H1 (cell line): ENCODE data around the gene C4B. TPM values are rescaled to one million over a fixed set of nuclear protein-coding genes. Genes with fewer than 3 reads are reported as not detected.

ENCODE experiments used
- CTCF ChIA-PET: fragments of 300-600 bp; sonication (Branson Sonifier 250); formaldehyde crosslinking; loops from one replicate; lab custom pipeline; 2021; ENCODE audit not compliant: partially characterized antibody; lab: Charles Lee
- POLR2A ChIA-PET: fragments of 300-600 bp; sonication (Branson Sonifier 250); formaldehyde crosslinking; loops from one replicate; lab custom pipeline; 2021; ENCODE audit warnings: inconsistent platforms; ENCODE audit not compliant: partially characterized antibody; lab: Charles Lee
- DNase-seq, 2 experiments: peaks; one replicate each; pipeline versions ENCODE4 v3.0.0 to v3.0.0-alpha.2; 2010 to 2022; ENCODE audit warnings: low spot score in 2 of 2, low read depth in 1 of 2, mixed read lengths in 1 of 2
- FAIRE-seq: peaks from 2 replicates; lab custom pipeline; 2011; peaks lifted over from hg19 to GRCh38; lab: Jason Lieb, UNC
- H2AFZ ChIP-seq: 2 replicates; pipeline ENCODE4 v1.8.1; 2012; ENCODE audit warnings: low read length, inconsistent platforms
- H2AK5ac ChIP-seq: 2 replicates; pipeline ENCODE4 v1.6.1; 2013; ENCODE audit warnings: low read depth, low read length
- H2BK120ac ChIP-seq: replicated peaks from 2 replicates; pipeline ENCODE3; 2013; ENCODE audit warnings: low read depth, low read length, inconsistent platforms
- H2BK12ac ChIP-seq: 2 replicates; pipeline ENCODE4 v1.6.1; 2013; ENCODE audit warnings: low read depth, low read length
- H2BK15ac ChIP-seq: 2 replicates; pipeline ENCODE4 v1.6.1; 2013; ENCODE audit warnings: low read length
- H2BK20ac ChIP-seq: 2 replicates; pipeline ENCODE4 v1.6.1; 2013; ENCODE audit warnings: low read length
- H2BK5ac ChIP-seq: 2 replicates; pipeline ENCODE4 v1.6.1; 2013; ENCODE audit warnings: low read depth, low read length
- H3K14ac ChIP-seq: 2 replicates; pipeline ENCODE4 v1.6.1; 2013; ENCODE audit warnings: inconsistent platforms; ENCODE audit not compliant: insufficient read length
- H3K18ac ChIP-seq: 2 replicates; pipeline ENCODE4 v1.6.1; 2013; ENCODE audit warnings: low read length; ENCODE audit errors: extremely low read depth
- H3K23ac ChIP-seq: 2 replicates; pipeline ENCODE4 v1.6.1; 2013; ENCODE audit warnings: inconsistent platforms; ENCODE audit not compliant: insufficient read length
- H3K23me2 ChIP-seq: 2 replicates; pipeline ENCODE4 v1.6.1; 2013; ENCODE audit warnings: low read depth, low read length
- H3K27ac ChIP-seq: 2 replicates; pipeline ENCODE4 v1.6.1; 2011; ENCODE audit warnings: low read depth, low read length, inconsistent platforms
- H3K27me3 ChIP-seq, 4 experiments: replicated peaks in 1 of 4; 1 replicate in 1 of 4; 2 replicates in 3 of 4; pipeline versions ENCODE4 v1.6.1 to v1.8.1; 2011 to 2013; ENCODE audit warnings: low read length in 3 of 4, mild to moderate bottlenecking in 3 of 4, inconsistent platforms in 2 of 4, mixed read lengths in 2 of 4, moderate library complexity in 1 of 4; ENCODE audit not compliant: control insufficient read depth in 3 of 4, insufficient read depth in 3 of 4; ENCODE audit errors: extremely low read depth in 1 of 4
- H3K36me3 ChIP-seq, 4 experiments: 2 replicates each; pipeline versions ENCODE4 v1.6.1 to v1.8.1; 2011 to 2013; ENCODE audit warnings: mild to moderate bottlenecking in 4 of 4, low read length in 3 of 4, moderate library complexity in 2 of 4, control low read depth in 1 of 4, inconsistent platforms in 1 of 4; ENCODE audit not compliant: insufficient read depth in 4 of 4, control insufficient read depth in 2 of 4
- H3K4ac ChIP-seq: replicated peaks from 2 replicates; pipeline ENCODE3; 2013; ENCODE audit warnings: low read length, low read depth, mixed read lengths, inconsistent platforms; ENCODE audit not compliant: insufficient read length
- H3K4me1 ChIP-seq, 4 experiments: replicated peaks in 1 of 4; 1 replicate in 1 of 4; 2 replicates in 3 of 4; pipeline versions ENCODE4 v1.6.1 to v1.8.1; 2011 to 2013; ENCODE audit warnings: low read length in 3 of 4, inconsistent platforms in 2 of 4, mixed read lengths in 1 of 4; ENCODE audit not compliant: insufficient read depth in 4 of 4, control insufficient read depth in 3 of 4
- H3K4me2 ChIP-seq, 2 experiments: 2 replicates each; pipeline versions ENCODE4 v1.6.1 to v1.8.1; 2011 to 2013; ENCODE audit warnings: low read depth in 2 of 2, low read length in 2 of 2, control low read depth in 1 of 2, inconsistent platforms in 1 of 2, mild to moderate bottlenecking in 1 of 2; ENCODE audit not compliant: insufficient read depth in 1 of 2
- H3K4me3 ChIP-seq, 4 experiments: fragments of 200-600, 300-600 bp in 1 of 4; sonication (generic), shearing (Covaris generic), sonication (Bioruptor Twin) in 1 of 4; 2 replicates each; pipeline versions ENCODE4 v1.5.1 to v1.8.1; 2011 to 2016; ENCODE audit warnings: low read length in 4 of 4, low read depth in 3 of 4, control low read depth in 2 of 4, inconsistent platforms in 2 of 4, mild to moderate bottlenecking in 2 of 4, mixed read lengths in 1 of 4, moderate library complexity in 1 of 4; ENCODE audit not compliant: insufficient read depth in 2 of 4; ENCODE audit errors: extremely low read depth in 1 of 4
- H3K56ac ChIP-seq: replicated peaks from 2 replicates; pipeline ENCODE3; 2013; ENCODE audit warnings: low read depth, mild to moderate bottlenecking, mixed read lengths, low read length, inconsistent platforms; ENCODE audit not compliant: insufficient read length
- H3K79me1 ChIP-seq: 2 replicates; pipeline ENCODE4 v1.6.1; 2013; ENCODE audit warnings: low read depth, low read length, control low read depth
- H3K79me2 ChIP-seq, 2 experiments: 2 replicates each; pipeline versions ENCODE4 v1.6.1 to v1.8.1; 2012 to 2013; ENCODE audit warnings: low read length in 2 of 2, mild to moderate bottlenecking in 2 of 2, inconsistent platforms in 1 of 2; ENCODE audit not compliant: insufficient read depth in 2 of 2, control insufficient read depth in 1 of 2
- H3K9ac ChIP-seq, 4 experiments: replicated peaks in 1 of 4; 1 replicate in 1 of 4; 2 replicates in 3 of 4; pipeline versions ENCODE4 v1.6.1 to v1.8.1; 2011 to 2013; ENCODE audit warnings: low read depth in 3 of 4, low read length in 3 of 4, control low read depth in 2 of 4, mild to moderate bottlenecking in 2 of 4, moderate library complexity in 2 of 4, inconsistent platforms in 1 of 4; ENCODE audit errors: extremely low read depth in 1 of 4
- H3K9me3 ChIP-seq, 2 experiments: 2 replicates each; pipeline versions ENCODE4 v1.6.1 to v1.8.1; 2012 to 2013; ENCODE audit warnings: mild to moderate bottlenecking in 2 of 2, moderate library complexity in 2 of 2, control low read depth in 1 of 2, inconsistent platforms in 1 of 2, low read depth in 1 of 2, low read length in 1 of 2, mixed read lengths in 1 of 2; ENCODE audit not compliant: insufficient read depth in 2 of 2
- H4K20me1 ChIP-seq, 2 experiments: replicated peaks in 1 of 2; 2 replicates each; pipeline versions ENCODE3 to v1.8.1; 2011 to 2013; ENCODE audit warnings: inconsistent platforms in 2 of 2, low read length in 2 of 2, mild to moderate bottlenecking in 1 of 2; ENCODE audit not compliant: insufficient read depth in 2 of 2, control insufficient read depth in 1 of 2
- H4K5ac ChIP-seq: 2 replicates; pipeline ENCODE4 v1.6.1; 2013; ENCODE audit warnings: low read length, low read depth, mixed read lengths, inconsistent platforms; ENCODE audit not compliant: insufficient read length
- H4K8ac ChIP-seq: 2 replicates; pipeline ENCODE4 v1.8.0; 2013; ENCODE audit warnings: mild to moderate bottlenecking, moderate library complexity, low read length, inconsistent platforms; ENCODE audit not compliant: insufficient read depth; ENCODE audit errors: extremely low read depth
- H4K91ac ChIP-seq: replicated peaks from 2 replicates; pipeline ENCODE3; 2013; ENCODE audit warnings: low read length, mixed read lengths, inconsistent platforms; ENCODE audit not compliant: insufficient read length
- RXRA ChIP-seq: IDR thresholded peaks from 2 replicates; pipeline ENCODE4 v1.6.1; 2011; ENCODE audit warnings: low read depth, mild to moderate bottlenecking, low read length, moderate library complexity; ENCODE audit not compliant: insufficient read depth
- SIN3A ChIP-seq, 2 experiments: IDR thresholded peaks in 1 of 2; conservative IDR thresholded peaks in 1 of 2; 2 replicates each; pipeline ENCODE4 v1.6.1; 2011 to 2012; ENCODE audit warnings: low read length in 2 of 2, improper control_type of control experiment in 1 of 2, low read depth in 1 of 2, mild to moderate bottlenecking in 1 of 2
- WGBS, 2 experiments: shearing (Covaris generic) in 1 of 2; methylation state at CpG; one replicate each; pipeline versions ENCODE4 v1.1.6 to v1.1.7; 2013 to 2015; ENCODE audit warnings: low lambda C conversion rate in 2 of 2, mixed read lengths in 2 of 2, inconsistent platforms in 1 of 2, low coverage in 1 of 2, missing lambda C conversion rate in 1 of 2; ENCODE audit not compliant: insufficient replicate concordance in 2 of 2, insufficient coverage in 1 of 2, insufficient read length in 1 of 2; ENCODE audit errors: extremely low coverage in 1 of 2, missing lambda C conversion rate in 1 of 2; 5-methylcytosine and 5-hydroxymethylcytosine counted together
- polyA plus RNA-seq, 7 experiments: library from polyadenylated mRNA; depleted of rRNA in 3 of 7; stranded (reverse) in 5 of 7; unstranded in 2 of 7; fragments of >200 nt in 5 of 7; fragments of 200-250 nt in 2 of 7; gene quantifications; 1 replicate in 5 of 7; 2 replicates in 1 of 7; 4 replicates in 1 of 7; pipeline versions ENCODE4 v1.2.1 to v1.2.3, GENCODE V29; 2011 to 2013; ENCODE audit warnings: missing spikeins in 2 of 7, mixed read lengths in 2 of 7
- total RNA-seq: library from RNA; stranded (reverse); fragmentation: NEBNext Ultra II Directional; extraction: Animal tissue kit (Norgen Biotek cat#: 25700); gene quantifications from 2 replicates; pipeline ENCODE4 v1.2.1, GENCODE V29; 2021

The C4B gene
- total and polyA plus RNA-seq, 2 of the 8 experiments (the other 6 are each of a cell fraction or from before 2014, with no cell fraction given), result 0.74 to 3.5 TPM

DNA sequence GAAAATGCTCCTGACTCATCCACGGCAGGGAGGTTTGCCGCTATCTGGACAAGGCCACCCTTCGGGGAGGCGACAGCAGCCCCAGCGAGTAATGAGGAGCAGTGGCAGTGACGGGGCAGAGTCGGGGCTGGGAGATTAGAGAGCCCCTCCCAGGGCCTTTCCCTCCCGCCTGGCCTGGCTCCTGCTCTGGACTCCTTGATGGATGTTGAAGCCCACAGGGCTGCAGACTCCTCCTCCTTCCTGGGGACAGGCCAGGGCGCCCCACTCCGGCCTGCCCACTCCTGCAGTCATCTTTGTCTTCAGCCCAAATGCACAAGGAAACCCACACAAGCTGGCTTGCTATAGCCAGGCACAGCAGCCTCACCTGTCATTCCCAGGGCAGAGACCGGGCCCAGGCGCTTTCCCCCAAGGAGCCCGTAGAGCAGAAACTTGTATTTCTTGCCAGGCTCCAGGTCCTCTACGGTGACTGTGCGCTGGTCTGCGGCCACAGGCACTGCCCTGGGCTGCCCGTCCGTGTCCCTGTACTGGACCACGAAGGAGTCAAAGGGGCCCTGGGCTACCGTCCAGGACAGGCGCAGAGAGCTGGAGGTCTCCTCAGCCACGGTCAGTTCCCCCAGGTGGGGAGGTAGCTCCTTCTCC is 31.3 kb downstream of the C4B start:
- Histone ChIP-seq H2BK120ac (no peak overlapping the region), H3K4ac (no peak overlapping the region)
- TF ChIP-seq RXRA (no peak), SIN3A (conservative IDR thresholded peaks at IDR 0.05 in 1 of 2, IDR thresholded peaks at IDR 0.05 in 1 of 2; ENCODE audit: low read depth in 1 of 2, low read length in 2 of 2) (no peak)
- TF ChIP-seq, all 59 proteins: peak for 0
- Histone ChIP-seq H3K36me3 (no peaks in the 10 kb centered on the region), H3K4me1 (peaks cover 0 to 7% (median 4%) of the 10 kb centered on the region in 4 experiments; a peak in 4 of 7 replicates), H2AFZ (no peak overlapping the region), H3K23me2 (no peaks in the 10 kb centered on the region), H2BK12ac (no peak overlapping the region), H2AK5ac (no peak overlapping the region), H3K4me3 (no peak overlapping the region), H2BK5ac (peak overlapping the region; percentile 52; the same call in 1 of the 2 replicates), H3K9me3 (no peaks in the 10 kb centered on the region), H4K8ac (no peak overlapping the region; the same call in 1 of the 2 replicates), H4K5ac (no peak overlapping the region), H3K56ac (no peak overlapping the region), H3K79me2 (no peaks in the 10 kb centered on the region), H3K18ac (peak overlapping the region; percentile 78), H4K20me1 (no peaks in the 10 kb centered on the region), H3K79me1 (no peaks in the 10 kb centered on the region), H2BK20ac (no peak overlapping the region), H3K14ac (no peak overlapping the region), H4K91ac (no peak overlapping the region), H3K9ac (no peak overlapping the region), H3K4me2 (no peak overlapping the region), H3K27me3 (no peaks in the 10 kb centered on the region), H2BK15ac (no peak overlapping the region), H3K23ac (no peak overlapping the region), H3K27ac (peak overlapping the region; percentile 61; the same call in 1 of the 2 replicates)
- WGBS, 2 experiments, result 90% methylated on average over 22 of the region's 22 CpGs; no CpG with 5 or more reads in 1 of the 2 experiments
- DNase-seq (no peak), FAIRE-seq (no peak)
- POLR2A ChIA-PET, result interaction anchor here (1.2 to 3.1 kb wide), 4 partner anchors 12 to 74 kb away, joined by 3 to 14 read pairs (median 4); partner anchors contain the start of gene DXO
- CTCF ChIA-PET, result interaction anchor here (1.1 to 4.9 kb wide), 14 partner anchors 8 to 273 kb away, joined by 3 to 38 read pairs (median 12); partner anchors contain the start of genes CYP21A2 and DXO
